ENCODE results near the gene USP17L30. TPM values are rescaled to one million over a fixed set of nuclear protein-coding genes. Genes with fewer than 3 reads are reported as not detected.
"Not testable (repeated sequence)": the region's sequence is repeated elsewhere in the genome, so short reads cannot be mapped to it uniquely, and the experiment has no call there.

USP17L30 gene
- total RNA-seq, 3 donors from 2014 or later = not detected

DNA sequence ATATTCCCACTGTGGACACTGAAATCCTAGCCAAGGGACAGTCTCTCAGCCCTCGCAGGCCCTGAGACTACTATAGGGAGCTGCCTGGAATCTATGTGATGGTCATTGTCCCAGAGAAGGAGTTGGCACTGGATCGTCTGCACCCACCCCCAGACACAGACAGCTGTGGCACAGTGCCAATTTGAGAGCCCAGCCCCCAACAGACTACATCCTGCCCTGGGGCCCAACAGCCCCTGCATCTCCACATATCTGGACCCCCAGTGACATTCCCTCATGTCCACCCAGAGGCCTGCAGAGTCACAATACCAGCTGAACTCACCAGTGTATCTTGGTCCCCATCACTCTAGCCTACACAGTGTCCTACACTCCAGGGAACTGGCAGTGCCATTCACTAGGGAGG lies 42.8 kb downstream of the USP17L30 start:
- not testable (repeated sequence) for H3K9me3 Mint-ChIP-seq; H3K36me3 Mint-ChIP-seq (ENCODE audit: insufficient read depth); H3K27me3 Mint-ChIP-seq (ENCODE audit: low read depth); DNase-seq; H3K4me3 Mint-ChIP-seq; ATAC-seq; H3K4me1 Mint-ChIP-seq (ENCODE audit: low read depth)

DNA sequence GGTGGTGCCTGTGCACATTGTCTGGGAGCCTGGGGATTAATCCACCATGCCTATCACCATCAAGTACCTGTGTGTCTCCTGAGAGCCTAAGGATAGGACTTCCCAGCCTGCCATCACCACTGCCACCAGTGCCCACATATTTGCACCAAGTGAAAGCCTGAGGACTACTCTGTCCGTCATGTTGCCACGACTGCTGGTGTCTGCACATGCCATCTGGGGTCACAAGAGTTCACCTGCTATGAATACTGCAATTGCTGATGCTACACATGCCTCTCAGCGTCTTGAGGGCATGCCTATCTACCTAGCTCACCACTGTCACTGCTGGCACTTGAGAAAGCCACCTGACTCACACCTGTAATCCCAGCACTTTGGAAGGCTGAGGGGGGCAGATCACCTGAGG lies 43.6 kb downstream of the USP17L30 start:
- not testable (repeated sequence) for DNase-seq; H3K4me1 Mint-ChIP-seq (ENCODE audit: low read depth); ATAC-seq; H3K27me3 Mint-ChIP-seq (ENCODE audit: low read depth); H3K9me3 Mint-ChIP-seq; H3K36me3 Mint-ChIP-seq (ENCODE audit: insufficient read depth); H3K4me3 Mint-ChIP-seq

- ATAC-seq = no peak
- Mint-ChIP-seq H3K36me3 (ENCODE audit: insufficient read depth) (no peaks in the 10 kb centered on the region), H3K4me3 (no peak overlapping the region), H3K4me1 (ENCODE audit: low read depth) (no peaks in the 10 kb centered on the region), H3K27me3 (ENCODE audit: low read depth) (peaks cover 2% of the 10 kb centered on the region), H3K9me3 (peaks cover 13% of the 10 kb centered on the region)
- no peak for DNase-seq
Observed at GRCh38 chr4:9409793-9410192, 46.9 kb downstream of the USP17L30 start.

Other genes with a start within 250 kb of the USP17L30 start
- gene FAM90A26, start 192.7 kb upstream of the USP17L30 start, total RNA-seq = under 1 TPM in 1 of 3 donors, not detected in 2; 0.10 TPM
- not detected for gene USP17L10, start 152.5 kb upstream of the USP17L30 start, total RNA-seq
- gene USP17L11, start 147.7 kb upstream of the USP17L30 start, total RNA-seq = not detected
- not detected for gene USP17L12, start 143.0 kb upstream of the USP17L30 start, total RNA-seq
- not detected for gene USP17L13, start 138.2 kb upstream of the USP17L30 start, total RNA-seq
- gene USP17L15, start 128.7 kb upstream of the USP17L30 start, total RNA-seq = not detected
- not detected for gene USP17L17, start 119.2 kb upstream of the USP17L30 start, total RNA-seq
- not detected for gene USP17L18, start 114.5 kb upstream of the USP17L30 start, total RNA-seq
- gene USP17L19, start 109.8 kb upstream of the USP17L30 start, total RNA-seq = not detected
- gene USP17L20, start 105.0 kb upstream of the USP17L30 start, total RNA-seq = not detected
- gene USP17L21, start 100.3 kb upstream of the USP17L30 start, total RNA-seq = not detected
- not detected for gene USP17L22, start 95.5 kb upstream of the USP17L30 start, total RNA-seq
- gene USP17L24, start 38.0 kb upstream of the USP17L30 start, total RNA-seq = not detected
- not detected for gene USP17L25, start 33.2 kb upstream of the USP17L30 start, total RNA-seq
- gene USP17L26, start 28.5 kb upstream of the USP17L30 start, total RNA-seq = not detected
- gene USP17L5, start 23.7 kb upstream of the USP17L30 start, total RNA-seq = not detected
- not detected for gene USP17L27, start 19.0 kb upstream of the USP17L30 start, total RNA-seq
- not detected for gene USP17L28, start 14.2 kb upstream of the USP17L30 start, total RNA-seq
- gene USP17L29, start 9.5 kb upstream of the USP17L30 start, total RNA-seq = not detected
- not detected for gene DEFB131A, start 81.3 kb downstream of the USP17L30 start, total RNA-seq